Measurements from ENCODE around the gene ARHGEF12.

Gene ARHGEF12

DNA sequence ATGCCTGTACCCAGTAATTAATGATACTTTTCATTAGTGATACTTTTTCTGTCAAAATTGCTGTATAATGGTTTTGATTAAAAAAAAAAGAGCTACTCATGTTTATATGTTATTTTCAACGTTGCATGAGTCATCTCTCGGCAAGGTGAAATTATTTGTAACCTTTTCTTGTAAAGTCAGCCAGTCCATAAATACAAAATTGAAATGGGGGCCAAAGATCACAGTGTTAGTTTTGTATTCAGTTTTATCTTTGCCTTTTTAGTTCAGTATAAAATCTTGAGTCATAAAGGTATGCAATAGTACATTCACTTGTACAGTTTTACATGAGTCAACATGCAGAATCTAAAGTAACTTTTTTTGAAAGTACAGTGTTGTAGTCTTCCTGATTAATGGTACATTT, 4.3 kb downstream of the ARHGEF12 start:
- TF ChIP-seq, protein P1, sequence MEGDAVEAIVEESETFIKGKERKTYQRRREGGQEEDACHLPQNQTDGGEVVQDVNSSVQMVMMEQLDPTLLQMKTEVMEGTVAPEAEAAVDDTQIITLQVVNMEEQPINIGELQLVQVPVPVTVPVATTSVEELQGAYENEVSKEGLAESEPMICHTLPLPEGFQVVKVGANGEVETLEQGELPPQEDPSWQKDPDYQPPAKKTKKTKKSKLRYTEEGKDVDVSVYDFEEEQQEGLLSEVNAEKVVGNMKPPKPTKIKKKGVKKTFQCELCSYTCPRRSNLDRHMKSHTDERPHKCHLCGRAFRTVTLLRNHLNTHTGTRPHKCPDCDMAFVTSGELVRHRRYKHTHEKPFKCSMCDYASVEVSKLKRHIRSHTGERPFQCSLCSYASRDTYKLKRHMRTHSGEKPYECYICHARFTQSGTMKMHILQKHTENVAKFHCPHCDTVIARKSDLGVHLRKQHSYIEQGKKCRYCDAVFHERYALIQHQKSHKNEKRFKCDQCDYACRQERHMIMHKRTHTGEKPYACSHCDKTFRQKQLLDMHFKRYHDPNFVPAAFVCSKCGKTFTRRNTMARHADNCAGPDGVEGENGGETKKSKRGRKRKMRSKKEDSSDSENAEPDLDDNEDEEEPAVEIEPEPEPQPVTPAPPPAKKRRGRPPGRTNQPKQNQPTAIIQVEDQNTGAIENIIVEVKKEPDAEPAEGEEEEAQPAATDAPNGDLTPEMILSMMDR (IDR thresholded peaks at IDR 0.05; ENCODE audit: borderline replicate concordance, insufficient read depth, low read depth, low read length), result no peak
- no peak overlapping the region for H3K4me3 ChIP-seq (ENCODE audit: low read depth, low read length)

- TF ChIP-seq, protein P1 (IDR thresholded peaks at IDR 0.05; ENCODE audit: borderline replicate concordance, insufficient read depth, low read depth, low read length), result no peak
- no peak overlapping the region for H3K4me3 ChIP-seq (ENCODE audit: low read depth, low read length)
These were observed 6.0 kb downstream of the ARHGEF12 start for GRCh38 chr11:120342226-120342625.

- TF ChIP-seq, protein P1 (IDR thresholded peaks at IDR 0.05; ENCODE audit: borderline replicate concordance, insufficient read depth, low read depth, low read length), result no peak
- H3K4me3 ChIP-seq (ENCODE audit: low read depth, low read length), result no peak overlapping the region
These were observed 6.5 kb downstream of the ARHGEF12 start for GRCh38 chr11:120342678-120343077.

DNA sequence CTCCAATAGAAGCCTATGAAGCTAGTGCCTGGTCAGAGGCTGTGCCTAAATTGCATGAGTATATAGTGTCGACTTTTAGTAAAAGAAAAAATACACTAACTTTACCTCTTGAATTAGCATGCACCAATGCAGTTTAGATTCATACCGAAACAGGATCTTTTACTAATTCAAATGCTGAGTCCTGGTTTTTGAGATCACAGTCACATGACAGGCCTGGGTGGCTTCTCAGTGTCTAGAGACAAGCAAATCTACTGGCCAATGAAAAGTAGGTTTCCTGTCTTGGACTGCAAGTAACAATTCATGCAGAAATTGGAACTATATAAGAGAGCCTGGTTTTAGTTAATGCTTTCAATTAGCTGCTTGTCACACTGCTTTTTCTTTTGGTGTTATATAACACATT, 7.2 kb downstream of the ARHGEF12 start:
- TF ChIP-seq, protein P1 (IDR thresholded peaks at IDR 0.05; ENCODE audit: borderline replicate concordance, insufficient read depth, low read depth, low read length), result no peak
- no peak overlapping the region for H3K4me3 ChIP-seq (ENCODE audit: low read depth, low read length)

DNA sequence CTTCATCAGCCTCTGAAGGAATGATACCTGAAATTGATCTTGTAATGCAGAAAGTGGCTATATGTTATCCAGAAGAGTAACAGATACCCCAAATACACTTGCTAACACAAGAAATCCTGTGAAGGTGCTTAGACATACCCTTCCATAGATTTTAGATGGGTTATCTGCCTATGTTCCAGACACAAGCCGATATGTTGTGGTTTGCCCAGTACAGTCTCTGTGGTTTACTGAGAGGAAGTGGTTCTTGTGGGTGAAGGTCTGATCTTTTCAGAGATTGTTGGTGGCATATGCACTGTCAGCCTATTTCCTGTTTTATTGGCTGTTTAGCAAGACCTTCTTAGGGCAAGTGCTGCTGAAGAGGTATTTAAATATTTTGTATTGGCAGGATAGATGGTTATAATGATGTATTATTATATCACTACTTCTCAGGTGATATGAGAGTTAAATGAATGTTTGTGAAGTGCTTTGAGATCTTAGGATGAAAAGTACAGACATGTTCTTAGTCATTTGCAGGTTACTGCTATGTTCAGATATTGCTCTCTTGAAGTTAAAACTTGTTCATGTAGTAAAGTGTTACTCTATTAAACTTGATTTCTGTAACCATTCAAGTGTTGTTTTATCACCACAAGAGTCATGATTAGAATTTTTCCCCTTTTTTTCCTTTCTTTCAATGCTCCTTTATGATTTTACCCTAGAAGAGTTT, 8.2 kb downstream of the ARHGEF12 start:
- peak overlapping the region; percentile 6 for H3K4me3 ChIP-seq (ENCODE audit: low read depth, low read length)
- TF ChIP-seq, protein P1 (IDR thresholded peaks at IDR 0.05; ENCODE audit: borderline replicate concordance, insufficient read depth, low read depth, low read length), result no peak

DNA sequence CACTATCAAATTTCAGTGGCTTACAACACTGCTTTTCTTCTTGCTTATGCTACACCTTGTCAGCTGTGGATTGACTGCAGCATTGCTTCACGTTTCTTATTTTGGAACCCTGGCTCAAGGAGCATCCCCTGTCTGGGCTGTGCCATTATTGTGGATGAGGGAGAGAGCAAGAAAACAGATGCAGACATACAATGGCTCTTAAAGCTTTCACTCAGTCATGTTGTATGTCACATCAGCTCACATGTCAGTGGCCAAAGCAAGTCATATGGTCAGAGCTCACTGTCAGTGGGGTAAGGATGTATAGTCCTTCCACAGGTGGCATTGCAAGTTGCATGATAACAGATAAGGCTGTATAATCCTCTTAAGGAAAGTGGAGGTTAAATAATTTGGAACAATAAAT, 10.0 kb downstream of the ARHGEF12 start:
- TF ChIP-seq, protein P1 (IDR thresholded peaks at IDR 0.05; ENCODE audit: borderline replicate concordance, insufficient read depth, low read depth, low read length), result no peak
- H3K4me3 ChIP-seq (ENCODE audit: low read depth, low read length), result no peak overlapping the region

DNA sequence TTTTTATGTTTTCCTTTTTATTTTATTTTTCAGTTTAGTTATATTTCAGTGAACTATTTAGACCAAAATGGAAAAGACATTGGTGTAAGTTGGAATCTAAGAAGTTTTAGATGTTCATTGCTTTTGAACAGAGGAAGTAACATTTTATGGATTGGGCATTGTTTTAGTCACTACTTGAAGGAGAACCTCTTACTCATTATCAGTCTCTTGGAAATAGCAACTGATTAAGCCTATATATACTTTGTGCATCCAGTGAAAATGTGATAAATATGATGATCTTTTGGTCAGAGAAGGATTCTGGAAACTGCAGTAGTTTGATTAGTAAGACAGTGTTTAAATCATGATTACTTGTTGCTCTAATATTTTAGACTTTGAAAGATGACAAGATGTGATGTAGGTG, 14.4 kb downstream of the ARHGEF12 start:
- TF ChIP-seq, protein P1 (IDR thresholded peaks at IDR 0.05; ENCODE audit: borderline replicate concordance, insufficient read depth, low read depth, low read length), result no peak
- H3K4me3 ChIP-seq (ENCODE audit: low read depth, low read length), result no peak overlapping the region

Measured in GM12875 (cell line).